Measurements from ENCODE around the gene NTRK2.

GRCh38 chr9:84828046-84828445 is 158.5 kb downstream of the NTRK2 start:
- TF ChIP-seq CTCF (conservative IDR thresholded peaks at IDR 0.05) (no peak), EZH2 (IDR thresholded peaks at IDR 0.05; ENCODE audit: low read depth) (no peak)
